Neural progenitor cell (in vitro differentiated cells): Measurements from ENCODE around the gene CIB4.

ENCODE experiments used
- EZH2 ChIP-seq: fragments of 200-600 bp; sonication (generic); IDR thresholded peaks from 2 replicates; pipeline ENCODE4 v1.6.1; 2017; ENCODE audit warnings: antibody characterized with exemption, mild to moderate bottlenecking, moderate library complexity
- TF ChIP-seq, protein P1 (sequence below): fragments of 200-600 bp; sonication (generic); IDR thresholded peaks from 2 replicates; pipeline ENCODE4 v1.5.1; 2017; ENCODE audit warnings: antibody characterized with exemption, mild to moderate bottlenecking

DNA sequence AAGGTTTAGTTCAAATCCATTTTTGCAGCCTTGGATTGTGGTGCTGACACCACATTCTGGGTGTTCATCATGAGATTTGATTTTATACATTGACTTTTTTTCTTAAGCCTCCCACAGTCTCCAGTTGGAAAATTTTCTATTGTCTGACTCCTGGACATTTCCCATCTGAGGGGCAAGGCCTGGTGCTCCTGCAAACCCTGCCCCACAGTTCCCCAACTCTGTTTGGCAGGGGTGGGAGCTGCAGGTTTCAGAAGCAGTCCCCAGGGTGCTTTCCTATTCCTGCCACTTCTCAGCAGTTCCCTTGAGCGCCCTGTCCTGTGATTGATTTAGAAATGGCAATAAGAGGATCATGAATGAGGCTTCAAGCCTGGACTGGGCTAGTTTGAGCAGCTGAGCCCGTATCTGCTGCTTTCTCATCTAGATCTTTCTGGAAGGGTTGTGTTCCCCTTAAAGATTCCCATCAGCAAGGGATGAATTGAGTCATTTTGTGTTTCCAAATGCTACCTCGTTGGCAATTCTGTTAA is 77.0 kb downstream of the CIB4 start:
- TF ChIP-seq, protein P1, sequence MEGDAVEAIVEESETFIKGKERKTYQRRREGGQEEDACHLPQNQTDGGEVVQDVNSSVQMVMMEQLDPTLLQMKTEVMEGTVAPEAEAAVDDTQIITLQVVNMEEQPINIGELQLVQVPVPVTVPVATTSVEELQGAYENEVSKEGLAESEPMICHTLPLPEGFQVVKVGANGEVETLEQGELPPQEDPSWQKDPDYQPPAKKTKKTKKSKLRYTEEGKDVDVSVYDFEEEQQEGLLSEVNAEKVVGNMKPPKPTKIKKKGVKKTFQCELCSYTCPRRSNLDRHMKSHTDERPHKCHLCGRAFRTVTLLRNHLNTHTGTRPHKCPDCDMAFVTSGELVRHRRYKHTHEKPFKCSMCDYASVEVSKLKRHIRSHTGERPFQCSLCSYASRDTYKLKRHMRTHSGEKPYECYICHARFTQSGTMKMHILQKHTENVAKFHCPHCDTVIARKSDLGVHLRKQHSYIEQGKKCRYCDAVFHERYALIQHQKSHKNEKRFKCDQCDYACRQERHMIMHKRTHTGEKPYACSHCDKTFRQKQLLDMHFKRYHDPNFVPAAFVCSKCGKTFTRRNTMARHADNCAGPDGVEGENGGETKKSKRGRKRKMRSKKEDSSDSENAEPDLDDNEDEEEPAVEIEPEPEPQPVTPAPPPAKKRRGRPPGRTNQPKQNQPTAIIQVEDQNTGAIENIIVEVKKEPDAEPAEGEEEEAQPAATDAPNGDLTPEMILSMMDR: no peak
- no peak for TF ChIP-seq EZH2
